GM13977 (cell line): ENCODE data around the gene FREY1.
"Not testable (repeated sequence)": the region's sequence is repeated elsewhere in the genome, so short reads cannot be mapped to it uniquely, and the experiment has no call there.

Experiments used
- DNase-seq: peaks from one replicate; pipeline ENCODE4 v3.0.0; 2012; ENCODE audit warnings: low spot score
- in situ Hi-C: fragments of 300-500 bp; cut with MboI; formaldehyde crosslinking; loops from one replicate; pipeline ENCODE4 v1.12.0; 2022; ENCODE audit warnings: low sequenced_read_pairs, low pct_unique_long_range_greater_than_20kb, mixed read lengths, inconsistent platforms; ENCODE audit not compliant: unreplicated experiment
- TF ChIP-seq, protein P1 (sequence below): IDR thresholded peaks from 2 replicates; pipeline ENCODE4 v1.5.1; 2012; ENCODE audit warnings: mild to moderate bottlenecking, control low read depth; ENCODE audit not compliant: insufficient read depth; ENCODE audit errors: extremely low read depth, missing control alignments

FREY1 gene

GRCh38 chr11:45900916-45901617 lies 6.0 kb downstream of the FREY1 start:
- in situ Hi-C loops = no loop called here
- TF ChIP-seq, protein P1, sequence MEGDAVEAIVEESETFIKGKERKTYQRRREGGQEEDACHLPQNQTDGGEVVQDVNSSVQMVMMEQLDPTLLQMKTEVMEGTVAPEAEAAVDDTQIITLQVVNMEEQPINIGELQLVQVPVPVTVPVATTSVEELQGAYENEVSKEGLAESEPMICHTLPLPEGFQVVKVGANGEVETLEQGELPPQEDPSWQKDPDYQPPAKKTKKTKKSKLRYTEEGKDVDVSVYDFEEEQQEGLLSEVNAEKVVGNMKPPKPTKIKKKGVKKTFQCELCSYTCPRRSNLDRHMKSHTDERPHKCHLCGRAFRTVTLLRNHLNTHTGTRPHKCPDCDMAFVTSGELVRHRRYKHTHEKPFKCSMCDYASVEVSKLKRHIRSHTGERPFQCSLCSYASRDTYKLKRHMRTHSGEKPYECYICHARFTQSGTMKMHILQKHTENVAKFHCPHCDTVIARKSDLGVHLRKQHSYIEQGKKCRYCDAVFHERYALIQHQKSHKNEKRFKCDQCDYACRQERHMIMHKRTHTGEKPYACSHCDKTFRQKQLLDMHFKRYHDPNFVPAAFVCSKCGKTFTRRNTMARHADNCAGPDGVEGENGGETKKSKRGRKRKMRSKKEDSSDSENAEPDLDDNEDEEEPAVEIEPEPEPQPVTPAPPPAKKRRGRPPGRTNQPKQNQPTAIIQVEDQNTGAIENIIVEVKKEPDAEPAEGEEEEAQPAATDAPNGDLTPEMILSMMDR = no peak
- no peak for DNase-seq

DNA sequence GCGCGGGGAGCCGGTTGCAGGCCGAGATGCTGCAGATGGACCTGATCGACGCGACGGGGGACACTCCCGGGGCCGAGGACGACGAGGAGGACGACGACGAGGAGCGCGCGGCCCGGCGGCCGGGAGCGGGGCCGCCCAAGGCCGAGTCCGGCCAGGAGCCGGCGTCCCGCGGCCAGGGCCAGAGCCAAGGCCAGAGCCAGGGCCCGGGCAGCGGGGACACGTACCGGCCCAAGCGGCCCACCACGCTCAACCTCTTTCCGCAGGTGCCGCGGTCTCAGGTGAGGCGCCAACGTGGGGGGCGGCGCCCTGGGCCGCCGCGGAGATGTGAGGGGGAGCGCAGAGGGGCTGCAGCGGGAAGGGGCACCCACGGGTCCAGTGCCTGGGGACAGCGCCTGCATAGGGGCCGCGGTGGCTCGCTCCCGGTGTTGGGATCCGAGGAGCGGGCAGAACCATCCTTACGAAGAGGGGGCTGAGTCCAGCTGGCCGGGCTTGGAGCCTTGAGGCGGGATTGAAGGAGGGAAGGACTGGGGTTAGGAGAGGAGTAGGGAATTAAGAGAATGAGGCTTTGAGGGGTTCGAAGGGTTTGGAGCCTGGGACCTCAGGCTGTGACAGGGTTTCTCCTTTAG lies 6.8 kb downstream of the FREY1 start:
- in situ Hi-C loops = not testable (repeated sequence)

DNA sequence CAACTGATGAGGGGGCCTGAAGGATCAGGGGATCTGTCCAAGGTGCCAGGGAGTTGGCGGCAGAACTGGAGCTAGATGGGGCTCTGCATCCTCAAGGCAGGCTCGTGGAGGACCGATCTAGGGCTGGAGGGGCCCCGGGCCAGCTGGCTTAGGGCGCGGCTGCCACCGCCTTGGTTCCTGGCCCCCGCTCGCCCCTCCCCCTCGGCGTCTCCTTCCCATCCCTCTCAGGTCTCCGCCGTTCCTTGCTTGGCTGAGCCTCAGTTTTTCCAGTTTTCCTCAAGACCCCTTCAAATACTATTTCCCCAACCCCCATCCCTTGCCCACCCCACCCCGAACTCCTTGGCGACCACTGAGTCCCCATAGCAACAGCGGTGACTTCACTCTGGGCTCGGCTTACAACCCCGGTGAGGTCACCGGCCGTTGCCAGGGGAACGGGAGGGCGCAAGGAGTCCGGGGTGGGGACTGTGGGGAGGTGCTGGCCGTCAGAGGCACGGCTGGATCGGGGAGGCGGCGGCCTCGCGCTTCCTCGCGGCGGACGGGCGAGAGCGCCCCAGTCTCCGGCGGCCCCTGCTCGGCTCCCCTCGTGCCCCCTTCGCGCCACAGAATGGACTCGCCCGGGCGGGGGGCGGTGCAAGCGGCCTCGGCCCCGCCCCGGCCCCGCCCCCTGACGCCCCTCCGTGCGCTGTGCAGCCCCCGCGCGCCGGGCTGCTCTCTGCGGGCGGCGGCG lies 7.5 kb downstream of the FREY1 start:
- TF ChIP-seq, protein P1 = no peak
- in situ Hi-C loops = no loop called here
- DNase-seq = peak; percentile 93

More for the DNA sequence above, 6.8 kb downstream of the FREY1 start:
- DNase-seq = not testable (repeated sequence)

GRCh38 chr11:45899086-45899447 lies 8.0 kb downstream of the FREY1 start:
- in situ Hi-C loops = no loop called here
- TF ChIP-seq, protein P1 = no peak
- DNase-seq = no peak

GRCh38 chr11:45897556-45897955 lies 9.5 kb downstream of the FREY1 start:
- in situ Hi-C loops = no loop called here
- TF ChIP-seq, protein P1 = no peak
- DNase-seq = no peak

- no peak for DNase-seq
- in situ Hi-C loops = no loop called here
- TF ChIP-seq, protein P1 = no peak
Observed at GRCh38 chr11:45896422-45896984, 10.6 kb downstream of the FREY1 start.
